HepG2 (cell line): ENCODE data around the gene CD81. TPM values are rescaled to one million over a fixed set of nuclear protein-coding genes. Genes with fewer than 3 reads are reported as not detected.

Experiments
- ATAC-seq: fragments of 200-7000 bp; cut with Tn5 transposase; 3 replicates; pipeline ENCODE4 v1.9.1; 2020; ENCODE audit warnings: mild to moderate bottlenecking, moderate library complexity
- BruUV-seq: library from RNA; stranded (reverse); fragments of 400-500 nt; replicated peaks from 2 replicates; lab custom pipeline; 2021; lab: Mats Ljungman, UMichigan
- CTCF ChIA-PET: fragments of 300-600 bp; formaldehyde crosslinking; extraction: SDS; loops from one replicate; lab custom pipeline; 2021; ENCODE audit warnings: low total read pairs, inconsistent platforms, low intra/inter-chr PET ratio; lab: Yijun Ruan, JAX
- POLR2A ChIA-PET: fragments of 350-600 bp; sonication (Branson Sonifier 250); formaldehyde crosslinking; loops from one replicate; lab custom pipeline; 2020; ENCODE audit warnings: antibody characterized with exemption, inconsistent platforms; lab: Yijun Ruan, JAX
- DNase-seq: peaks from one replicate; pipeline ENCODE4 v3.0.0-alpha.2; 2015; ENCODE audit warnings: low spot score
- FAIRE-seq: peaks from 3 replicates; lab custom pipeline; 2011; peaks lifted over from hg19 to GRCh38; lab: Jason Lieb, UNC
- H2AFZ ChIP-seq: one replicate; pipeline ENCODE4 v1.6.1; 2011; ENCODE audit warnings: low read length, inconsistent platforms
- H3K27ac ChIP-seq: fragments of 300-600 bp; 3 replicates; pipeline ENCODE4 v1.8.0; 2011; ENCODE audit warnings: mixed run types, mild to moderate bottlenecking, mixed read lengths, low read length, inconsistent platforms; ENCODE audit not compliant: insufficient read depth; ENCODE audit errors: extremely low read length
- H3K27me3 ChIP-seq, 2 experiments: fragments of 200-600 bp in 1 of 2; 2 replicates in 1 of 2; 3 replicates in 1 of 2; pipeline versions ENCODE4 v1.6.0 to v1.8.0; 2011; ENCODE audit warnings: low read length in 2 of 2, mild to moderate bottlenecking in 2 of 2, moderate library complexity in 2 of 2, inconsistent platforms in 1 of 2; ENCODE audit not compliant: insufficient read depth in 2 of 2, control insufficient read depth in 1 of 2
- H3K36me3 ChIP-seq, 2 experiments: fragments of 200-600 bp in 1 of 2; replicated peaks in 1 of 2; 2 replicates in 1 of 2; 3 replicates in 1 of 2; pipeline versions ENCODE4 v1.5.1 to v1.8.0; 2011; ENCODE audit warnings: low read length in 2 of 2, inconsistent platforms in 1 of 2; ENCODE audit not compliant: insufficient read depth in 2 of 2, control insufficient read depth in 1 of 2
- H3K4me1 ChIP-seq: 2 replicates; pipeline ENCODE4 v1.5.1; 2012; ENCODE audit warnings: low read length, inconsistent platforms; ENCODE audit not compliant: insufficient read depth
- H3K4me2 ChIP-seq: 2 replicates; pipeline ENCODE4 v1.6.0; 2011; ENCODE audit warnings: low read depth, low read length, inconsistent platforms
- H3K4me3 ChIP-seq, 3 experiments: fragments of 200-600 bp in 1 of 3; sonication (generic), shearing (Covaris generic) in 1 of 3; replicated peaks in 1 of 3; 2 replicates each; pipeline ENCODE4 v1.5.1; 2011 to 2016; ENCODE audit warnings: low read length in 3 of 3, inconsistent platforms in 2 of 3, low read depth in 2 of 3, mild to moderate bottlenecking in 2 of 3, control low read depth in 1 of 3, mixed read lengths in 1 of 3; ENCODE audit not compliant: insufficient read depth in 1 of 3
- H3K79me2 ChIP-seq: one replicate; pipeline ENCODE4 v1.6.1; 2011; ENCODE audit warnings: low read length, inconsistent platforms; ENCODE audit not compliant: insufficient read depth
- H3K9ac ChIP-seq: 2 replicates; pipeline ENCODE4 v1.6.0; 2011; ENCODE audit warnings: mild to moderate bottlenecking, low read depth, low read length, inconsistent platforms; ENCODE audit not compliant: insufficient read depth
- H3K9me3 ChIP-seq: 2 replicates; pipeline ENCODE4 v1.5.1; 2012; ENCODE audit warnings: mild to moderate bottlenecking, low read length
- H4K20me1 ChIP-seq: 2 replicates; pipeline ENCODE4 v1.6.0; 2011; ENCODE audit warnings: inconsistent platforms, mild to moderate bottlenecking, low read length, moderate library complexity; ENCODE audit not compliant: insufficient read depth
- CHD4 ChIP-seq: fragments of 200-600 bp; sonication (generic); IDR thresholded peaks from 2 replicates; pipeline ENCODE4 v1.7.0; 2017; ENCODE audit warnings: mild to moderate bottlenecking, low read length, borderline replicate concordance
- FOXK1 ChIP-seq: sonication (generic); formaldehyde crosslinking; IDR thresholded peaks from 2 replicates; pipeline ENCODE4 v1.4.0; 2020; ENCODE audit warnings: low read depth, missing genetic modification reagents, borderline replicate concordance
- GABPB1 ChIP-seq: IDR thresholded peaks from 2 replicates; pipeline ENCODE4 v1.6.1; 2016; ENCODE audit warnings: mild to moderate bottlenecking, missing genetic modification reagents, moderate library complexity, missing compliant biosample characterization
- GATA4 ChIP-seq: sonication (generic); IDR thresholded peaks from 2 replicates; pipeline ENCODE4 v1.6.1; 2016; ENCODE audit warnings: antibody characterized with exemption, low read depth, borderline replicate concordance
- GPN1 ChIP-seq: sonication (generic); formaldehyde crosslinking; IDR thresholded peaks from 2 replicates; pipeline ENCODE4 v1.5.1; 2020; ENCODE audit warnings: missing genetic modification reagents, borderline replicate concordance
- HMG20A ChIP-seq: IDR thresholded peaks from 2 replicates; pipeline ENCODE4 v1.6.1; 2016; ENCODE audit warnings: borderline replicate concordance
- NFE2L1 ChIP-seq: sonication (generic); formaldehyde crosslinking; IDR thresholded peaks from 2 replicates; pipeline ENCODE4 v1.4.0; 2020; ENCODE audit warnings: missing genetic modification reagents, mild to moderate bottlenecking, borderline replicate concordance
- SNRNP70 ChIP-seq: fragments of 200-400 bp; formaldehyde crosslinking; IDR thresholded peaks from 2 replicates; pipeline ENCODE4 v1.6.1; 2017; ENCODE audit warnings: mild to moderate bottlenecking, low read depth, low read length, moderate library complexity
- XBP1 ChIP-seq: sonication (generic); formaldehyde crosslinking; IDR thresholded peaks from 2 replicates; pipeline ENCODE4 v1.5.0; 2020; ENCODE audit warnings: missing genetic modification reagents
- ZNF484 ChIP-seq: sonication (generic); formaldehyde crosslinking; IDR thresholded peaks from 2 replicates; pipeline ENCODE4 v1.5.1; 2020; ENCODE audit warnings: mild to moderate bottlenecking, low read depth, missing genetic modification reagents, borderline replicate concordance
- ZNF639 ChIP-seq: conservative IDR thresholded peaks from 2 replicates; pipeline ENCODE4 v1.6.1; 2018; ENCODE audit warnings: missing genetic modification reagents
- ZNF891 ChIP-seq: sonication (generic); formaldehyde crosslinking; IDR thresholded peaks from 2 replicates; pipeline ENCODE4 v1.5.0; 2020; ENCODE audit warnings: mild to moderate bottlenecking, missing genetic modification reagents
- WGBS: methylation state at CpG from one replicate; pipeline ENCODE4 v1.1.6; 2017; ENCODE audit warnings: low lambda C conversion rate; 5-methylcytosine and 5-hydroxymethylcytosine counted together
- in situ Hi-C: cut with HindIII; loops from 2 replicates; pipeline ENCODE4 v1.10.0; 2017; ENCODE audit warnings: low pct_unique_long_range_greater_than_20kb; ENCODE audit not compliant: extremely low pct_ligation_motif_present
- intact Hi-C: fragments of 100-400 bp; cut with micrococcal nuclease; formaldehyde crosslinking; loops from one replicate; pipeline ENCODE4 v1.10.0; 2022; ENCODE audit not compliant: unreplicated experiment
- polyA plus RNA-seq, 8 experiments: library from polyadenylated mRNA; depleted of rRNA in 3 of 8; stranded (reverse) in 7 of 8; unstranded in 1 of 8; fragments of >200 nt; fragmentation: Illumina TruSeq in 4 of 8; extraction: Trizol in 4 of 8; gene quantifications; 2 replicates each; pipeline versions ENCODE4 v1.2.1 to v1.2.3, GENCODE V29; 2011 to 2016; ENCODE audit warnings: low read depth in 4 of 8, missing spikeins in 1 of 8, mixed read lengths in 1 of 8; ENCODE audit not compliant: insufficient read depth in 1 of 8
- total RNA-seq, 5 experiments: library from RNA; depleted of rRNA; stranded (reverse); fragments of >200 nt; fragmentation: Illumina TruSeq; extraction: Trizol; gene quantifications; 2 replicates each; pipeline ENCODE4 v1.2.3, GENCODE V29; 2016; ENCODE audit warnings: low read depth in 1 of 5
- TF ChIP-seq, protein P1 (sequence below): sonication (generic); formaldehyde crosslinking; IDR thresholded peaks from 2 replicates; pipeline ENCODE4 v1.8.1; 2023; ENCODE audit warnings: mild to moderate bottlenecking, missing genetic modification reagents

Gene CD81
- total and polyA plus RNA-seq, 2 of the 13 experiments (the other 11 are each of a cell fraction or from before 2014, with no cell fraction given), result not detected

DNA sequence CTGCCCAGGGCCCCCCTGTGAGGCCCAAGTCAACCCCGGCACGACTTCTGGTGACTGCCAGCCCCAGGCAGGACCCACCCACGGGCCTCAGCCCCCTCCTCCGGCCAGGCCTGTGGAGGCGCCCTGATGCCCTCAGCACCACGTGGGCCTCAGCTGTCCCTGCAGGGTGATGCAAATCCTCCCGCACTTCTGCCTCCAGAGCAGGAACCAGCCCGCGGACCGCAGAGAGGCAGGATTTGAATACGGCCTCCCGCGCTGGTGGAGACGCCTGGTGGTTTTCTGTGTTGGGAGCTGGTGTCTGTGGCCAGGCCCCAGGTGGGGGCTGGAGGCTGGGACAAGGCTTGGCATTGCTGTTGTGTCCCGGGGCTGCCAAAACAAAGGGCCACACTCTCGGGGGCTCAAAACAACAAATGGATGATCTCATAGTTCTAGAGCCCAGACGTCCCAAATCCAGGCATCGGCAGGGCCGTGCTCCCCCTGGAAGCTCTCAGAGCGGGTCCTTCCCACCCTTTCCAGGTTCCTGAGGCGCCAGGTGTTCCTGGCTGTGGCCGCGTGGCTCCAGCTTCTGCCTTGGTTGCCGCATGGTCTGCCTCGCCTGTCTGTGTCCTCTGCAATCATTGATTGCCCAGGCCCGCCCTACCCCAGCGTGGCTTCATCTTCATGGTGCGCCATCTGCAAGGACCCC is 47.8 kb downstream of the CD81 start:
- H3K9me3 ChIP-seq, result no peaks in the 10 kb centered on the region
- FAIRE-seq (no peak), DNase-seq (no peak), ATAC-seq (no peak)
- peaks cover 14% of the 10 kb centered on the region; the same call in 1 of the 2 replicates for H3K4me1 ChIP-seq
- BruUV-seq, result no TSS peak
- H3K4me3 ChIP-seq, result no peak overlapping the region
- POLR2A ChIA-PET, result no interaction called here
- H3K27ac ChIP-seq, result no peak overlapping the region
- in situ Hi-C loops (loop anchor here (5.0 to 10.0 kb wide), 2 partner anchors 107 to 270 kb away; partner anchors contain the start of gene KCNQ1OT1), intact Hi-C loops (loop anchor here (5.0 kb wide), 1 partner anchor 228 kb away; no protein-coding TSS in a partner anchor)
- H3K27me3 ChIP-seq, result peaks cover 15 to 58% of the 10 kb centered on the region in 2 experiments
- no peaks in the 10 kb centered on the region for H3K79me2 ChIP-seq
- H3K36me3 ChIP-seq, result no peaks in the 10 kb centered on the region
- no peak overlapping the region for H3K4me2 ChIP-seq
- H2AFZ ChIP-seq, result no peak overlapping the region
- no peak overlapping the region for H3K9ac ChIP-seq
- H4K20me1 ChIP-seq, result no peaks in the 10 kb centered on the region
- CTCF ChIA-PET, result no interaction called here
- 16% methylated on average over 12 of the region's 28 CpGs for WGBS
- no peak for TF ChIP-seq FOXK1
- no peak for TF ChIP-seq SNRNP70
- no peak for TF ChIP-seq GPN1
- TF ChIP-seq, protein P1, sequence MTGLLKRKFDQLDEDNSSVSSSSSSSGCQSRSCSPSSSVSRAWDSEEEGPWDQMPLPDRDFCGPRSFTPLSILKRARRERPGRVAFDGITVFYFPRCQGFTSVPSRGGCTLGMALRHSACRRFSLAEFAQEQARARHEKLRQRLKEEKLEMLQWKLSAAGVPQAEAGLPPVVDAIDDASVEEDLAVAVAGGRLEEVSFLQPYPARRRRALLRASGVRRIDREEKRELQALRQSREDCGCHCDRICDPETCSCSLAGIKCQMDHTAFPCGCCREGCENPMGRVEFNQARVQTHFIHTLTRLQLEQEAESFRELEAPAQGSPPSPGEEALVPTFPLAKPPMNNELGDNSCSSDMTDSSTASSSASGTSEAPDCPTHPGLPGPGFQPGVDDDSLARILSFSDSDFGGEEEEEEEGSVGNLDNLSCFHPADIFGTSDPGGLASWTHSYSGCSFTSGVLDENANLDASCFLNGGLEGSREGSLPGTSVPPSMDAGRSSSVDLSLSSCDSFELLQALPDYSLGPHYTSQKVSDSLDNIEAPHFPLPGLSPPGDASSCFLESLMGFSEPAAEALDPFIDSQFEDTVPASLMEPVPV (CRISPR knock-in tag), result no peak
- no peak for TF ChIP-seq GATA4
- no peak for TF ChIP-seq NFE2L1 (CRISPR knock-in tag)
- no peak for TF ChIP-seq ZNF891 (CRISPR knock-in tag)
- no peak for TF ChIP-seq HMG20A (CRISPR knock-in tag)
- no peak for TF ChIP-seq GABPB1 (CRISPR knock-in tag)
- no peak for TF ChIP-seq ZNF484
- no peak for TF ChIP-seq XBP1
- no peak for TF ChIP-seq ZNF639
- no peak for TF ChIP-seq CHD4
